ENCODE measurements around the gene NAT16.

NAT16 gene

GRCh38 chr7:101195884-101196283 is 15.8 kb upstream of the NAT16 start:
- H3K4me3 ChIP-seq (replicated peaks; ENCODE audit: low read depth, low read length), result no peak overlapping the region
- no peak for TF ChIP-seq CTCF (IDR thresholded peaks at IDR 0.05; ENCODE audit: low read depth, low read length, missing control alignments)
- DNase-seq (ENCODE audit: extremely low read depth, low read depth), result no peak

GRCh38 chr7:101189109-101189508 is 9.0 kb upstream of the NAT16 start:
- no peak for TF ChIP-seq CTCF (IDR thresholded peaks at IDR 0.05; ENCODE audit: low read depth, low read length, missing control alignments)
- H3K4me3 ChIP-seq (replicated peaks; ENCODE audit: low read depth, low read length), result no peak overlapping the region
- no peak for DNase-seq (ENCODE audit: extremely low read depth, low read depth)

- H3K4me3 ChIP-seq (replicated peaks; ENCODE audit: low read depth, low read length), result no peak overlapping the region
- DNase-seq (ENCODE audit: extremely low read depth, low read depth), result no peak
- TF ChIP-seq CTCF (IDR thresholded peaks at IDR 0.05; ENCODE audit: low read depth, low read length, missing control alignments), result no peak
Measured at GRCh38 chr7:101186844-101187428, 6.8 kb upstream of the NAT16 start.

GRCh38 chr7:101186194-101186593 is 6.1 kb upstream of the NAT16 start:
- DNase-seq (ENCODE audit: extremely low read depth, low read depth), result no peak
- no peak overlapping the region for H3K4me3 ChIP-seq (replicated peaks; ENCODE audit: low read depth, low read length)
- TF ChIP-seq CTCF (IDR thresholded peaks at IDR 0.05; ENCODE audit: low read depth, low read length, missing control alignments), result no peak

- TF ChIP-seq CTCF (IDR thresholded peaks at IDR 0.05; ENCODE audit: low read depth, low read length, missing control alignments), result no peak
- no peak for DNase-seq (ENCODE audit: extremely low read depth, low read depth)
- no peak overlapping the region for H3K4me3 ChIP-seq (replicated peaks; ENCODE audit: low read depth, low read length)
Measured at GRCh38 chr7:101185258-101185839, 5.3 kb upstream of the NAT16 start.

- DNase-seq (ENCODE audit: extremely low read depth, low read depth), result no peak
- no peak overlapping the region for H3K4me3 ChIP-seq (replicated peaks; ENCODE audit: low read depth, low read length)
- no peak for TF ChIP-seq CTCF (IDR thresholded peaks at IDR 0.05; ENCODE audit: low read depth, low read length, missing control alignments)
Measured at GRCh38 chr7:101179713-101180112, 380 bp downstream of the NAT16 start.

- no peak for DNase-seq (ENCODE audit: extremely low read depth, low read depth)
- no peak for TF ChIP-seq CTCF (IDR thresholded peaks at IDR 0.05; ENCODE audit: low read depth, low read length, missing control alignments)
- no peak overlapping the region for H3K4me3 ChIP-seq (replicated peaks; ENCODE audit: low read depth, low read length)
Measured at GRCh38 chr7:101179117-101179516, 976 bp downstream of the NAT16 start.

All from HFF-Myc (cell line).